A673 (cell line): ENCODE results near the gene EREG. TPM values are rescaled to one million over a fixed set of nuclear protein-coding genes. Genes with fewer than 3 reads are reported as not detected.
"Not testable (repeated sequence)": the region's sequence is repeated elsewhere in the genome, so short reads cannot be mapped to it uniquely, and the experiment has no call there.

ENCODE experiments used
- BruUV-seq: library from RNA; stranded (reverse); fragments of 400-500 nt; replicated peaks from 2 replicates; lab custom pipeline; 2021; lab: Mats Ljungman, UMichigan
- CTCF ChIA-PET: fragments of 300-600 bp; sonication (Branson Sonifier 250); formaldehyde crosslinking; loops from one replicate; lab custom pipeline; 2022; ENCODE audit warnings: antibody characterized with exemption; lab: Charles Lee
- POLR2A ChIA-PET: fragments of 300-600 bp; sonication (Branson Sonifier 250); formaldehyde crosslinking; loops from one replicate; lab custom pipeline; 2022; ENCODE audit warnings: antibody characterized with exemption; ENCODE audit not compliant: low non-redundant PET; lab: Charles Lee
- DNase-seq: peaks from one replicate; pipeline ENCODE4 v3.0.0-alpha.2; 2015; ENCODE audit warnings: low spot score
- H3K27ac ChIP-seq: fragments of 200-600 bp; sonication (generic); 2 replicates; pipeline ENCODE4 v1.5.1; 2016; ENCODE audit warnings: mixed run types, low read depth, mild to moderate bottlenecking, mixed read lengths, antibody characterized with exemption, low read length; ENCODE audit not compliant: poor library complexity, severe bottlenecking
- H3K27me3 ChIP-seq: fragments of 200-600 bp; sonication (generic); replicated peaks from 2 replicates; pipeline ENCODE4 v1.6.1; 2017; ENCODE audit warnings: mixed run types, low read depth, mild to moderate bottlenecking, mixed read lengths, antibody characterized with exemption, low read length; ENCODE audit not compliant: insufficient read depth, poor library complexity
- H3K36me3 ChIP-seq: fragments of 200-600 bp; sonication (generic); 2 replicates; pipeline ENCODE4 v1.6.1; 2016; ENCODE audit warnings: mixed run types, mild to moderate bottlenecking, mixed read lengths, antibody characterized with exemption, low read length; ENCODE audit not compliant: insufficient read depth, poor library complexity, severe bottlenecking
- H3K4me1 ChIP-seq: fragments of 200-600 bp; sonication (generic); 2 replicates; pipeline ENCODE4 v1.6.1; 2017; ENCODE audit warnings: mixed run types, mild to moderate bottlenecking, mixed read lengths, antibody characterized with exemption, low read length; ENCODE audit not compliant: insufficient read depth, poor library complexity, severe bottlenecking
- H3K4me3 ChIP-seq: fragments of 200-600 bp; sonication (generic); 2 replicates; pipeline ENCODE4 v1.5.1; 2016; ENCODE audit warnings: low read depth, mixed run types, mild to moderate bottlenecking, mixed read lengths, low read length; ENCODE audit not compliant: poor library complexity, severe bottlenecking
- H3K9me3 ChIP-seq: fragments of 200-600 bp; sonication (generic); 2 replicates; pipeline ENCODE4 v1.6.1; 2016; ENCODE audit warnings: mixed run types, low read depth, mild to moderate bottlenecking, mixed read lengths, antibody characterized with exemption, low read length; ENCODE audit not compliant: poor library complexity, severe bottlenecking
- EZH2 ChIP-seq: fragments of 200-600 bp; sonication (generic); IDR thresholded peaks from 2 replicates; pipeline ENCODE4 v1.6.1; 2017; ENCODE audit warnings: borderline replicate concordance, low read depth, mild to moderate bottlenecking, mixed read lengths, antibody characterized with exemption, low read length; ENCODE audit not compliant: poor library complexity, severe bottlenecking
- intact Hi-C: fragments of 100-400 bp; cut with micrococcal nuclease; formaldehyde crosslinking; loops from one replicate; pipeline ENCODE4 v1.10.0; 2022; ENCODE audit not compliant: unreplicated experiment
- total RNA-seq: library from RNA; stranded (reverse); gene quantifications from 2 replicates; pipeline ENCODE4 v1.2.3, GENCODE V29; 2021
- TF ChIP-seq, protein P1 (sequence below): fragments of 300-800, 200-600 bp; sonication (generic); conservative IDR thresholded peaks from 2 replicates; pipeline ENCODE4 v1.5.1; 2017; ENCODE audit warnings: low read depth, mild to moderate bottlenecking, antibody characterized with exemption, low read length, moderate library complexity, mixed read lengths

EREG gene
- total RNA-seq, 1 experiment from 2014 or later, result 0.84 TPM

DNA sequence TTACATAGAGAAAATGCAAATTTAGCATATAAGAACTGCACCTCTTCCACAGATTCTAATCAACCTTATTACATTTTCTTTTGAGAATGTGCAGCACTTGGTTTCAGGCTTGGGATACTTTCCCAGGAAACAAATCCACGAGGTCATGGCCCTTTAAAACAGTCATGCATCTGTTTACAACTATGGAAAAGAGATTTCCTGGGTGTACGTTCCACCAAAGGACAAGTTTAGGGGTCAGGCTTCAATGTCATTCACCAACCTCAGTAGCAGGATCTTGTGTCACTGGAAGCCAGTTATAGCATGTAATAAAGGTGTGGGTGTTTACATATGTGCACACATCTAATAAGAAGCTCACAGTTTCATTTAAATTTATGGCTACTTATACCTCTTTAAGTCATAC lies 30.7 kb downstream of the EREG start:
- intact Hi-C loops, result no loop called here
- Histone ChIP-seq H3K27ac (no peak overlapping the region), H3K27me3 (no peaks in the 10 kb centered on the region), H3K9me3 (no peaks in the 10 kb centered on the region), H3K36me3 (no peaks in the 10 kb centered on the region), H3K4me1 (no peaks in the 10 kb centered on the region), H3K4me3 (no peak overlapping the region)
- CTCF ChIA-PET, result no interaction called here
- no TSS peak for BruUV-seq
- no peak for DNase-seq
- TF ChIP-seq, protein P1, sequence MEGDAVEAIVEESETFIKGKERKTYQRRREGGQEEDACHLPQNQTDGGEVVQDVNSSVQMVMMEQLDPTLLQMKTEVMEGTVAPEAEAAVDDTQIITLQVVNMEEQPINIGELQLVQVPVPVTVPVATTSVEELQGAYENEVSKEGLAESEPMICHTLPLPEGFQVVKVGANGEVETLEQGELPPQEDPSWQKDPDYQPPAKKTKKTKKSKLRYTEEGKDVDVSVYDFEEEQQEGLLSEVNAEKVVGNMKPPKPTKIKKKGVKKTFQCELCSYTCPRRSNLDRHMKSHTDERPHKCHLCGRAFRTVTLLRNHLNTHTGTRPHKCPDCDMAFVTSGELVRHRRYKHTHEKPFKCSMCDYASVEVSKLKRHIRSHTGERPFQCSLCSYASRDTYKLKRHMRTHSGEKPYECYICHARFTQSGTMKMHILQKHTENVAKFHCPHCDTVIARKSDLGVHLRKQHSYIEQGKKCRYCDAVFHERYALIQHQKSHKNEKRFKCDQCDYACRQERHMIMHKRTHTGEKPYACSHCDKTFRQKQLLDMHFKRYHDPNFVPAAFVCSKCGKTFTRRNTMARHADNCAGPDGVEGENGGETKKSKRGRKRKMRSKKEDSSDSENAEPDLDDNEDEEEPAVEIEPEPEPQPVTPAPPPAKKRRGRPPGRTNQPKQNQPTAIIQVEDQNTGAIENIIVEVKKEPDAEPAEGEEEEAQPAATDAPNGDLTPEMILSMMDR, result no peak
- no peak for TF ChIP-seq EZH2
- POLR2A ChIA-PET, result no interaction called here

DNA sequence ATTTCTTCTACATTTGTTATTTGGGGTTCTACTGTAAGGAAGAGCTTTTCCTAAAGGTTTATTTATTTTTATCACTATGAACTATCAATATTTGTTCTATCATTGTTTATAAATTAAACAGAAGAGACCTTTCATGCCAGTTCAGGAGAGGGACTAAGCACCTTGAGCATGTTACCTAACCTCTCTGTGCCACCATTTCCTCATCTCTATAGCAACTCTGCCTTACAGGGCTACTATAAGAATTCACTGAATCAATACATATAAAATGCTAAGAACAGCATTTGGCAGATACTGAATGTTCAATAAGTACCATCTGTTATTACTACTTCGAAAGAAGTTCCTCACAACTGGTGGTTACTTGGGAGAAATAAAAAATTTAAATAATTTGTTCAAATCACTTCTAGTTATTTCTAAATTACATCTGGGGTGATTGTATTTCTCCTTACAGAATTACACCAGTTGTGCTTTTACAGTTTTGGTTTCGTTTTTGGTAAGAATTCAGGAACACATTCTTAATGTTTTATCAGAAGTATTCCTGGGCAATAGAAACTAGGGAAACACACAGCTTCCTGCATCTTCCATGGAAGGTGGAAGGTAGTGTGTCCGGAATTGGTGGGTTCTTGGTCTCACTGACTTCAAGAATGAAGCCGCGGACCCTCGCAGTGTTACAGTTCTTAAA lies 32.9 kb downstream of the EREG start:
- no TSS peak for BruUV-seq
- Histone ChIP-seq H3K9me3 (no peaks in the 10 kb centered on the region), H3K27ac (no peak overlapping the region), H3K27me3 (no peaks in the 10 kb centered on the region), H3K4me3 (no peak overlapping the region), H3K4me1 (no peaks in the 10 kb centered on the region), H3K36me3 (no peaks in the 10 kb centered on the region)
- ChIA-PET POLR2A (no interaction called here), CTCF (no interaction called here)
- TF ChIP-seq EZH2, result no peak
- TF ChIP-seq, protein P1, result no peak
- no peak for DNase-seq
- intact Hi-C loops, result no loop called here

DNA sequence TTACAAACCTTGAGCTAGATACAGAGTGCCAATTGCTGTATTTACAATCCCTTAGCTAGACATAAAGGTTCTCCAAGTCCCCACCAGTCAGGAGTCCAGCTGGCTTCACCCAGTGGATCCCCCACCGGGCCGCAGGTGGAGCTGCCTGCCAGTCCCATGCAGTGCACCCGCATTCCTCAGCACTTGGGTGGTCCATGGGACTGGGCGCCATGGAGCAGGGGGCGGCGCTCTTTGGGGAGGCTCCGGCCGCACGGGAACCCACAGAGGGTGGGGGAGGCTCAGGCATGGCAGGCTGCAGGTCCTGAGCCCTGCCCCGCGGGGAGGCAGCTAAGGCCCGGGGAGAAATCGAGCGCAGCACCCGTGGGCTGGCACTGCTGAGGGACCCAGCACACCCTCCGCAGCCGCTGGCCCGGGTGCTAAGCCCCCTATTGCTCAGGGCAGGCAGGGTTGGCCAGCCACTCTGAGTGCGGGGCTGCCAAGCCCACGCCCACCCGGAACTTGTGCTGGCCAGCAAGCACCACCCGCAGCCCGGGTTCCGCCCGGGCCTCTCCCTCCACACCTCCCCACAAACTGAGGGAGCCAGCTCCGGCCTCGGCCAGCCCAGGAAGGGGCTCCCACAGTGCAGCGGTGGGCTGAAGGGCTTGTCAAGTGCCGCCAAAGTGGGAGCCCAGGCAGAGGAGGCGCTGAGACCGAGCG lies 34.1 kb downstream of the EREG start:
- H3K27ac ChIP-seq, DNase-seq, intact Hi-C loops, H3K9me3 ChIP-seq, H3K4me3 ChIP-seq, H3K36me3 ChIP-seq, H3K27me3 ChIP-seq, BruUV-seq, CTCF ChIA-PET, H3K4me1 ChIP-seq, POLR2A ChIA-PET: not testable (repeated sequence)

DNA sequence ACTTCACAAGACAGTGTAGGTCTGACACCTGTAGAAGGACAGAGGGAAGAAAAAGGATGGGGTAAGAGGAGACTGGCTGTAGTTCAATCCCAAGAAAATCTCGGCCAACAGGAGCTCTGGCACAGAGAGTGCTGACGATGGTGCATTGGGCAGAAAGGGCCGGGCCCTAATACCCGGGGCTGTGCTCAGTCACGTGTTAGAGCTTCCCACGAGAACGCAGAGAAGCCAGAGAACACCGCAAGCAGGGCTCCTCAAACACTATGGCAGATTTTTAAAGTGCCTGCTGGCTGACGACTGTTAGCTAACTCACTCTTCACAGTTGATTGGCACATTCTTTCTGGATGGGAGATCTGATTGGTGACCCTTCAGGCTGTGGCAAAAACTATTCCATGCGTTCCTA lies 35.5 kb downstream of the EREG start:
- no TSS peak for BruUV-seq
- POLR2A ChIA-PET, result no interaction called here

More for the DNA sequence above, 35.5 kb downstream of the EREG start:
- intact Hi-C loops, result no loop called here
- Histone ChIP-seq H3K27ac (no peak overlapping the region), H3K9me3 (no peaks in the 10 kb centered on the region), H3K27me3 (no peaks in the 10 kb centered on the region), H3K4me1 (no peaks in the 10 kb centered on the region), H3K36me3 (no peaks in the 10 kb centered on the region), H3K4me3 (no peak overlapping the region)
- CTCF ChIA-PET, result no interaction called here
- no peak for TF ChIP-seq EZH2
- TF ChIP-seq, protein P1, result no peak
- DNase-seq, result no peak
